Brain pericyte (primary cell): Measurements from ENCODE around the gene SIN3A.
"Not testable (repeated sequence)": the region's sequence is repeated elsewhere in the genome, so short reads cannot be mapped to it uniquely, and the experiment has no call there.

Experiments
- DNase-seq: peaks from one replicate; pipeline ENCODE4 v3.0.0-alpha.2; 2012; ENCODE audit warnings: low read depth, low spot score

The SIN3A gene

GRCh38 chr15:75450307-75451201 is 936 bp downstream of the SIN3A start:
- DNase-seq: peak; percentile 88

GRCh38 chr15:75449585-75450306 is 1.7 kb downstream of the SIN3A start:
- no peak for DNase-seq

GRCh38 chr15:75448171-75448570 is 3.3 kb downstream of the SIN3A start:
- not testable (repeated sequence) for DNase-seq

- no peak for DNase-seq
Measured at GRCh38 chr15:75446151-75446550, 5.3 kb downstream of the SIN3A start.

- DNase-seq: not testable (repeated sequence)
Measured at GRCh38 chr15:75445324-75445723, 6.2 kb downstream of the SIN3A start.

GRCh38 chr15:75443972-75444453 is 7.5 kb downstream of the SIN3A start:
- not testable (repeated sequence) for DNase-seq

GRCh38 chr15:75437721-75438120 is 13.8 kb downstream of the SIN3A start:
- DNase-seq: no peak

GRCh38 chr15:75436881-75437280 is 14.6 kb downstream of the SIN3A start:
- DNase-seq: no peak

GRCh38 chr15:75431682-75432081 is 19.8 kb downstream of the SIN3A start:
- DNase-seq: no peak

- no peak for DNase-seq
Measured at GRCh38 chr15:75431270-75431669, 20.2 kb downstream of the SIN3A start.

GRCh38 chr15:75430259-75430658 is 21.2 kb downstream of the SIN3A start:
- DNase-seq: no peak

- DNase-seq: no peak
Measured at GRCh38 chr15:75428152-75428551, 23.3 kb downstream of the SIN3A start.

GRCh38 chr15:75425966-75426500 is 25.5 kb downstream of the SIN3A start:
- DNase-seq: no peak

GRCh38 chr15:75422554-75422953 is 28.9 kb downstream of the SIN3A start:
- no peak for DNase-seq

- DNase-seq: no peak
Measured at GRCh38 chr15:75420698-75421097, 30.8 kb downstream of the SIN3A start.

GRCh38 chr15:75416584-75416983 is 34.9 kb downstream of the SIN3A start:
- DNase-seq: no peak

- no peak for DNase-seq
Measured at GRCh38 chr15:75410196-75410595, 41.3 kb downstream of the SIN3A start.

GRCh38 chr15:75407083-75407482 is 44.4 kb downstream of the SIN3A start:
- no peak for DNase-seq

- no peak for DNase-seq
Measured at GRCh38 chr15:75403892-75404291, 47.6 kb downstream of the SIN3A start.

- DNase-seq: no peak
Measured at GRCh38 chr15:75397494-75397893, 54.0 kb downstream of the SIN3A start.

GRCh38 chr15:75389791-75390382 is 61.6 kb downstream of the SIN3A start:
- no peak for DNase-seq

GRCh38 chr15:75383986-75384385 is 67.5 kb downstream of the SIN3A start:
- not testable (repeated sequence) for DNase-seq
